ENCODE measurements around the gene ZNF296. TPM values are rescaled to one million over a fixed set of nuclear protein-coding genes. Genes with fewer than 3 reads are reported as not detected.
A peak's percentile ranks its signal among the peaks of the same experiment; 100 is the strongest.

The ZNF296 gene
- total RNA-seq, 2 experiments from 2014 or later, result 4.0 to 4.1 TPM

GRCh38 chr19:45100201-45100600 is 23.9 kb upstream of the ZNF296 start:
- Mint-ChIP-seq H3K27me3 (no peaks in the 10 kb centered on the region), H3K27ac (no peak overlapping the region), H3K9me3 (no peaks in the 10 kb centered on the region), H3K4me1 (peaks cover 75% of the 10 kb centered on the region), H3K4me3 (no peak overlapping the region), H3K36me3 (ENCODE audit: low read depth) (no peaks in the 10 kb centered on the region)
- DNase-seq, result no peak
- ChIA-PET POLR2A (no interaction called here), CTCF (interaction anchor here (2.2 kb wide), 1 partner anchor 13 kb away, joined by 5 read pairs; no protein-coding TSS in a partner anchor)

GRCh38 chr19:45099467-45100191 is 23.4 kb upstream of the ZNF296 start:
- no peak overlapping the region for H3K27ac Mint-ChIP-seq
- no peak for DNase-seq
- POLR2A ChIA-PET, result no interaction called here
- peaks cover 3% of the 10 kb centered on the region for H3K36me3 Mint-ChIP-seq (ENCODE audit: low read depth)
- no peaks in the 10 kb centered on the region for H3K27me3 Mint-ChIP-seq
- peaks cover 75% of the 10 kb centered on the region for H3K4me1 Mint-ChIP-seq
- no peaks in the 10 kb centered on the region for H3K9me3 Mint-ChIP-seq
- no peak overlapping the region for H3K4me3 Mint-ChIP-seq
- CTCF ChIA-PET, result interaction anchor here (2.2 kb wide), 1 partner anchor 12 kb away, joined by 5 read pairs; no protein-coding TSS in a partner anchor

- Mint-ChIP-seq H3K4me3 (no peak overlapping the region), H3K27ac (no peak overlapping the region), H3K4me1 (peaks cover 75% of the 10 kb centered on the region), H3K36me3 (ENCODE audit: low read depth) (peaks cover 6% of the 10 kb centered on the region), H3K9me3 (no peaks in the 10 kb centered on the region), H3K27me3 (no peaks in the 10 kb centered on the region)
- POLR2A ChIA-PET, result no interaction called here
- DNase-seq, result no peak
- CTCF ChIA-PET, result interaction anchor here (1.5 to 2.2 kb wide), 2 partner anchors 11 to 14 kb away, joined by 3 to 5 read pairs; no protein-coding TSS in a partner anchor
These were observed 22.5 kb upstream of the ZNF296 start for GRCh38 chr19:45098521-45099466.

GRCh38 chr19:45097776-45098520 is 21.7 kb upstream of the ZNF296 start:
- Mint-ChIP-seq H3K9me3 (no peaks in the 10 kb centered on the region), H3K4me3 (no peak overlapping the region), H3K27ac (no peak overlapping the region), H3K27me3 (no peaks in the 10 kb centered on the region), H3K4me1 (peaks cover 71% of the 10 kb centered on the region), H3K36me3 (ENCODE audit: low read depth) (peaks cover 9% of the 10 kb centered on the region)
- CTCF ChIA-PET, result interaction anchor here (1.5 to 2.2 kb wide), 2 partner anchors 10 to 15 kb away, joined by 3 to 5 read pairs; no protein-coding TSS in a partner anchor
- no peak for DNase-seq
- POLR2A ChIA-PET, result interaction anchor here (0.6 kb wide), 1 partner anchor 26 kb away, joined by 3 read pairs; no protein-coding TSS in a partner anchor

GRCh38 chr19:45097450-45097775 is 21.1 kb upstream of the ZNF296 start:
- H3K27ac Mint-ChIP-seq, result no peak overlapping the region
- peaks cover 9% of the 10 kb centered on the region for H3K36me3 Mint-ChIP-seq (ENCODE audit: low read depth)
- CTCF ChIA-PET, result interaction anchor here (1.5 kb wide), 1 partner anchor 16 kb away, joined by 3 read pairs; no protein-coding TSS in a partner anchor
- H3K27me3 Mint-ChIP-seq, result no peaks in the 10 kb centered on the region
- H3K4me3 Mint-ChIP-seq, result no peak overlapping the region
- no peaks in the 10 kb centered on the region for H3K9me3 Mint-ChIP-seq
- POLR2A ChIA-PET, result interaction anchor here (0.6 kb wide), 1 partner anchor 25 kb away, joined by 3 read pairs; no protein-coding TSS in a partner anchor
- H3K4me1 Mint-ChIP-seq, result peaks cover 70% of the 10 kb centered on the region
- no peak for DNase-seq

- POLR2A ChIA-PET, result no interaction called here
- CTCF ChIA-PET, result no interaction called here
- no peaks in the 10 kb centered on the region for H3K27me3 Mint-ChIP-seq
- peak overlapping the region; percentile 28 for H3K27ac Mint-ChIP-seq
- H3K36me3 Mint-ChIP-seq (ENCODE audit: low read depth), result peaks cover 11% of the 10 kb centered on the region
- H3K4me1 Mint-ChIP-seq, result peaks cover 70% of the 10 kb centered on the region
- no peak overlapping the region for H3K4me3 Mint-ChIP-seq
- no peak for DNase-seq
- no peaks in the 10 kb centered on the region for H3K9me3 Mint-ChIP-seq
These were observed 20.4 kb upstream of the ZNF296 start for GRCh38 chr19:45096700-45097099.

GRCh38 chr19:45095496-45096413 is 19.5 kb upstream of the ZNF296 start:
- Mint-ChIP-seq H3K4me3 (no peak overlapping the region), H3K9me3 (peaks cover 2% of the 10 kb centered on the region), H3K27me3 (no peaks in the 10 kb centered on the region), H3K36me3 (ENCODE audit: low read depth) (peaks cover 20% of the 10 kb centered on the region), H3K4me1 (peaks cover 72% of the 10 kb centered on the region), H3K27ac (peak overlapping the region; percentile 55)
- no peak for DNase-seq
- ChIA-PET POLR2A (no interaction called here), CTCF (interaction anchor here (0.6 kb wide), 1 partner anchor 1355 kb away, joined by 3 read pairs; no protein-coding TSS in a partner anchor)

- DNase-seq, result no peak
- CTCF ChIA-PET, result interaction anchor here (0.6 kb wide), 1 partner anchor 323 kb away, joined by 3 read pairs; no protein-coding TSS in a partner anchor
These were observed 18.4 kb upstream of the ZNF296 start for GRCh38 chr19:45094707-45095106.

GRCh38 chr19:45094137-45094536 is 17.9 kb upstream of the ZNF296 start:
- Mint-ChIP-seq H3K36me3 (ENCODE audit: low read depth) (peaks cover 30% of the 10 kb centered on the region), H3K9me3 (peaks cover 2% of the 10 kb centered on the region), H3K4me3 (peak overlapping the region; percentile 87), H3K27ac (peak overlapping the region; percentile 54), H3K4me1 (peaks cover 72% of the 10 kb centered on the region), H3K27me3 (no peaks in the 10 kb centered on the region)
- DNase-seq, result no peak
- CTCF ChIA-PET, result no interaction called here
- POLR2A ChIA-PET, result no interaction called here

More at GRCh38 chr19:45094707-45095106, 18.4 kb upstream of the ZNF296 start:
- peak overlapping the region; percentile 87 for H3K4me3 Mint-ChIP-seq
- H3K27me3 Mint-ChIP-seq, result no peaks in the 10 kb centered on the region
- POLR2A ChIA-PET, result no interaction called here
- H3K36me3 Mint-ChIP-seq (ENCODE audit: low read depth), result peaks cover 26% of the 10 kb centered on the region
- peak overlapping the region; percentile 54 for H3K27ac Mint-ChIP-seq
- peaks cover 72% of the 10 kb centered on the region for H3K4me1 Mint-ChIP-seq
- peaks cover 2% of the 10 kb centered on the region for H3K9me3 Mint-ChIP-seq

- H3K9me3 Mint-ChIP-seq, result peaks cover 2% of the 10 kb centered on the region
- peak within 1 kb of the TSS; percentile 87 for H3K4me3 Mint-ChIP-seq
- H3K36me3 Mint-ChIP-seq (ENCODE audit: low read depth), result peaks cover 30% of the 10 kb centered on the region
- H3K27me3 Mint-ChIP-seq, result no peaks in the 10 kb centered on the region
- ChIA-PET POLR2A (interaction anchor here (0.6 to 1.4 kb wide), 3 partner anchors 54 to 1452 kb away, joined by 3 to 6 read pairs (median 4); partner anchors contain the start of genes BLOC1S3, CLASRP and TRAPPC6A), CTCF (interaction anchor here (0.7 to 2.6 kb wide), 13 partner anchors 9 to 393 kb away, joined by 3 to 14 read pairs (median 4); partner anchors contain the start of genes BLOC1S3, GEMIN7, RELB and TRAPPC6A)
- peak within 1 kb of the TSS; percentile 97 for H3K27ac Mint-ChIP-seq
- peak; percentile 95 for DNase-seq
- peaks cover 71% of the 10 kb centered on the region for H3K4me1 Mint-ChIP-seq
These were observed 16.7 kb upstream of the ZNF296 start, which contains the start of gene PPP1R37 for GRCh38 chr19:45092747-45093678. Gene PPP1R37, plus strand, starts transcription at chr19:45093179. Its CDS starts 147 bp downstream, at chr19:45093326.
